Esophagus squamous epithelium (tissue), 4 donors: ENCODE results near the gene TWIST2.

Experiments used
- POLR2A ChIP-seq, 4 donors: fragments of 450-650 bp; IDR thresholded peaks; one replicate each; pipeline ENCODE4 v1.6.1; 2017; ENCODE audit warnings: antibody characterized with exemption in 4 of 4, mild to moderate bottlenecking in 4 of 4, moderate library complexity in 3 of 4
- TF ChIP-seq, protein P1 (sequence below), 6 experiments: fragments of 450-650 bp in 4 of 6; fragments of 200-600 bp in 2 of 6; sonication (generic) in 2 of 6; IDR thresholded peaks; one replicate each; pipeline ENCODE4 v1.5.1; 2016 to 2019; ENCODE audit warnings: antibody characterized with exemption in 6 of 6, mild to moderate bottlenecking in 4 of 6, moderate library complexity in 4 of 6

DNA sequence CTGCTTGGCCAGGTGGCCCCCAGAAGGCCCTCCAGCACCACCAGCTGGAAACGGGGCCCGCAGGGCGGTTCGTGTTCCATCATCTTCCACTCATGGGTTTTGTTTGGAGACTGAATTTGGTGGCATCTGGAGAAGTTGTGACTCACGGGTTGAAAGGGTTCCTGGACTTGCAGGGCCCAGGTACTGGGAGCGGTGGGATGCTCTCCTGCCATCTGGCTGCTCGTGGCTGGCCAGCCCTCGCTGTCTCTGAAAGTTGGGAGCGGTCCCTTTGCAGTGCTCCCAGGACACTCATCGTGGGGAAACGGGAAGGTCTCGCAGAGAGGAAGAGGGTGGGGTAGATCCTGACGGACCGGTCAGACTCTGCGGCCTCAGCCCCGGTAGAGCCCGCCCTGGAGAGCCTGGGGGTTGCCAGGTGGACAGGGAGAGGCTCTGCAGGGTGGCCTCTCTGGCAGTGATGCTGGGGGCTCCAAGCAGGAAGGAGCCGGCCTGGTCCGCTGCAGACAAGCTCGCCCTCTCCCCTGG is 47.5 kb downstream of the TWIST2 start:
- TF ChIP-seq, protein P1, sequence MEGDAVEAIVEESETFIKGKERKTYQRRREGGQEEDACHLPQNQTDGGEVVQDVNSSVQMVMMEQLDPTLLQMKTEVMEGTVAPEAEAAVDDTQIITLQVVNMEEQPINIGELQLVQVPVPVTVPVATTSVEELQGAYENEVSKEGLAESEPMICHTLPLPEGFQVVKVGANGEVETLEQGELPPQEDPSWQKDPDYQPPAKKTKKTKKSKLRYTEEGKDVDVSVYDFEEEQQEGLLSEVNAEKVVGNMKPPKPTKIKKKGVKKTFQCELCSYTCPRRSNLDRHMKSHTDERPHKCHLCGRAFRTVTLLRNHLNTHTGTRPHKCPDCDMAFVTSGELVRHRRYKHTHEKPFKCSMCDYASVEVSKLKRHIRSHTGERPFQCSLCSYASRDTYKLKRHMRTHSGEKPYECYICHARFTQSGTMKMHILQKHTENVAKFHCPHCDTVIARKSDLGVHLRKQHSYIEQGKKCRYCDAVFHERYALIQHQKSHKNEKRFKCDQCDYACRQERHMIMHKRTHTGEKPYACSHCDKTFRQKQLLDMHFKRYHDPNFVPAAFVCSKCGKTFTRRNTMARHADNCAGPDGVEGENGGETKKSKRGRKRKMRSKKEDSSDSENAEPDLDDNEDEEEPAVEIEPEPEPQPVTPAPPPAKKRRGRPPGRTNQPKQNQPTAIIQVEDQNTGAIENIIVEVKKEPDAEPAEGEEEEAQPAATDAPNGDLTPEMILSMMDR (IDR thresholded peaks at IDR 0.05): no peak
- TF ChIP-seq POLR2A (IDR thresholded peaks at IDR 0.05): no peak
